Posterior vena cava (tissue), 2 donors: ENCODE results near the gene MAGEB3. TPM values are rescaled to one million over a fixed set of nuclear protein-coding genes. Genes with fewer than 3 reads are reported as not detected.

Experiments
- DNase-seq: peaks from one replicate; pipeline ENCODE4 v3.0.0-alpha.2; 2020; ENCODE audit warnings: low spot score
- intact Hi-C, 2 donors: fragments of 100-400 bp; cut with DNase I; formaldehyde crosslinking; loops; one replicate each; pipeline versions ENCODE4 v1.14.1 to v1.14.2; 2022 to 2023
- total RNA-seq, 2 donors: library from RNA; stranded (reverse); fragmentation: NEBNext Ultra II Directional; extraction: Animal tissue kit (Norgen Biotek cat#: 25700); gene quantifications; one replicate each; pipeline ENCODE4 v1.2.1, GENCODE V29; 2021
- donor health status: DM: yes; HTN: yes; CAD: no.
- donor health status: DM: yes; HTN: yes; CAD: no.

The MAGEB3 gene
- total RNA-seq, 2 donors from 2014 or later, result not detected

GRCh38 chrX:30270639-30271038, 40.2 kb downstream of the MAGEB3 start:
- intact Hi-C loops, result no loop called here
- DNase-seq, result no peak

- intact Hi-C loops, result no loop called here
- DNase-seq, result no peak
Observed at GRCh38 chrX:30275498-30275897, 45.0 kb downstream of the MAGEB3 start.

GRCh38 chrX:30278365-30278764, 47.9 kb downstream of the MAGEB3 start:
- DNase-seq, result no peak
- intact Hi-C loops, result no loop called here

GRCh38 chrX:30280428-30280827, 50.0 kb downstream of the MAGEB3 start:
- intact Hi-C loops, result no loop called here
- DNase-seq, result no peak

GRCh38 chrX:30282527-30282926, 52.1 kb downstream of the MAGEB3 start:
- intact Hi-C loops, result no loop called here

GRCh38 chrX:30283456-30284200, 53.2 kb downstream of the MAGEB3 start:
- intact Hi-C loops, result no loop called here
- no peak for DNase-seq

More at GRCh38 chrX:30282527-30282926, 52.1 kb downstream of the MAGEB3 start:
- DNase-seq, result no peak

Other genes starting within 250 kb of the MAGEB3 start
- gene MAGEB2, start 15.1 kb upstream of the MAGEB3 start, total RNA-seq, result not detected
- gene MAGEB4, start 11.3 kb downstream of the MAGEB3 start, total RNA-seq, result not detected
- gene MAGEB1, start 16.5 kb downstream of the MAGEB3 start, total RNA-seq, result not detected
- gene NR0B1, start 78.7 kb downstream of the MAGEB3 start, total RNA-seq, result not detected